Activated T-cell treated with anti-CD3 and anti-CD28 coated beads, Interleukin-2, amount 50 U/mL, for 72 hours (primary cell): Measurements from ENCODE around the gene PARD3. TPM values are rescaled to one million over a fixed set of nuclear protein-coding genes. Genes with fewer than 3 reads are reported as not detected.
"Not testable (repeated sequence)": the region's sequence is repeated elsewhere in the genome, so short reads cannot be mapped to it uniquely, and the experiment has no call there.

ENCODE experiments used
- ATAC-seq, 2 donors: fragments of 150-1000 bp; cut with Tn5 transposase; replicated peaks in 1 of 2; 2 replicates each; pipeline ENCODE4 v1.10.0; 2021; ENCODE audit warnings: moderate library complexity in 2 of 2, mild to moderate bottlenecking in 1 of 2
- DNase-seq, 2 donors: peaks; one replicate each; pipeline ENCODE4 v3.0.0; 2021 to 2022; ENCODE audit warnings: mixed read lengths in 1 of 2
- H3K27ac Mint-ChIP-seq: one replicate; pipeline ENCODE4 v1.8.0; 2022; ENCODE audit warnings: mild to moderate bottlenecking, moderate library complexity, mixed read lengths
- H3K27me3 Mint-ChIP-seq: one replicate; pipeline ENCODE4 v1.8.0; 2022; ENCODE audit warnings: low read depth, mixed read lengths
- H3K36me3 Mint-ChIP-seq, 2 donors: one replicate each; pipeline ENCODE4 v1.8.0; 2022; ENCODE audit warnings: mixed read lengths in 2 of 2, mild to moderate bottlenecking in 1 of 2; ENCODE audit not compliant: insufficient read depth in 2 of 2
- H3K4me1 Mint-ChIP-seq: one replicate; pipeline ENCODE4 v1.8.0; 2022; ENCODE audit warnings: low read depth, mixed read lengths
- H3K4me3 Mint-ChIP-seq, 2 donors: one replicate each; pipeline ENCODE4 v1.8.0; 2022; ENCODE audit warnings: mild to moderate bottlenecking in 2 of 2, mixed read lengths in 2 of 2, moderate library complexity in 2 of 2
- H3K9me3 Mint-ChIP-seq, 2 donors: one replicate each; pipeline ENCODE4 v1.8.0; 2022; ENCODE audit warnings: mixed read lengths in 2 of 2
- total RNA-seq, 2 donors: library from RNA; stranded (reverse); gene quantifications; one replicate each; pipeline ENCODE4 v1.2.3, GENCODE V29; 2022

PARD3 gene
- total RNA-seq, 2 donors from 2014 or later: 2.3 to 3.7 TPM

DNA sequence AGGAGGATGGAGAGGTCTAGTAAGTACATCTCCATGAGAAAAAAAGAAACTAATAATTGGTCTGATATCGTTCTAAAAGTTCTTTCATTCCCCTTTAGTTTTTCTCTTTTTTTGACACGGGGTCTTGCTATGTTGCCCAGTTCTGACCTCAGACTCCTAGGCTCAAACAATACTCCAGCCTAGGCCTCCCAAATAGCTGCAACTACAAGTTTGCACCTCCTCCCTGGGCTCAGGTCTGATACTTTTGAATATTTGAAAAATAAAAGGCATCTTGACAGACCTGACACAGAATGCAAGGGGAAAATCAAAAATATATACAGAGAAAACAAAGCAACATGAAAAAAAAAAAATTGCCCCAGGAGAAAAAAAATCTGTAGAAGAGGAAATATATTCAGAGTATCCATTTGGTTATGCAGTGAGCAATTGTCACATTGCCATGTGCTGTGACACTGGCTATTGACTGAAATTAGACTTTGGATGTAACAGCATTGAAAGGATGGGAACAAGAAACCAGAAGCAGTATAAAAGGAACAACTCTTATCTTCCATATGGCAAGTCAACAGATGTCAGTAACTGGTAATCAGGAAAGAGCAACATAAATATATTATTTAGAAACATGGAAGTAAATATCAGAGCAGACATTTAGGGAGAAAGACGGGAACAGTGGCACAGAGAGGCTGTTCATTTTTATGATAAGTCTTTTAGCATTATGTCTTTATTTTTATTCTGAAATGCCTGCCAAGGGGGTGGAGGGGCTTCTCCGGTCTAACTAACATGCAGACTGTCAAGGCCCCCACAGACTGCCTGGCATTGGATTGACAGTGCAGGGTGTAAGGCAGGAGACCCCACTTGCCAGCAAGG lies 408.4 kb downstream of the PARD3 start:
- H3K27me3 Mint-ChIP-seq: peaks cover 13% of the 10 kb centered on the region
- H3K36me3 Mint-ChIP-seq: peaks cover 0 to 1% of the 10 kb centered on the region in 2 donors
- DNase-seq (no peak), ATAC-seq (no peak)
- no peak overlapping the region for H3K4me3 Mint-ChIP-seq
- H3K27ac Mint-ChIP-seq: no peak overlapping the region
- no peaks in the 10 kb centered on the region for H3K9me3 Mint-ChIP-seq
- no peaks in the 10 kb centered on the region for H3K4me1 Mint-ChIP-seq

DNA sequence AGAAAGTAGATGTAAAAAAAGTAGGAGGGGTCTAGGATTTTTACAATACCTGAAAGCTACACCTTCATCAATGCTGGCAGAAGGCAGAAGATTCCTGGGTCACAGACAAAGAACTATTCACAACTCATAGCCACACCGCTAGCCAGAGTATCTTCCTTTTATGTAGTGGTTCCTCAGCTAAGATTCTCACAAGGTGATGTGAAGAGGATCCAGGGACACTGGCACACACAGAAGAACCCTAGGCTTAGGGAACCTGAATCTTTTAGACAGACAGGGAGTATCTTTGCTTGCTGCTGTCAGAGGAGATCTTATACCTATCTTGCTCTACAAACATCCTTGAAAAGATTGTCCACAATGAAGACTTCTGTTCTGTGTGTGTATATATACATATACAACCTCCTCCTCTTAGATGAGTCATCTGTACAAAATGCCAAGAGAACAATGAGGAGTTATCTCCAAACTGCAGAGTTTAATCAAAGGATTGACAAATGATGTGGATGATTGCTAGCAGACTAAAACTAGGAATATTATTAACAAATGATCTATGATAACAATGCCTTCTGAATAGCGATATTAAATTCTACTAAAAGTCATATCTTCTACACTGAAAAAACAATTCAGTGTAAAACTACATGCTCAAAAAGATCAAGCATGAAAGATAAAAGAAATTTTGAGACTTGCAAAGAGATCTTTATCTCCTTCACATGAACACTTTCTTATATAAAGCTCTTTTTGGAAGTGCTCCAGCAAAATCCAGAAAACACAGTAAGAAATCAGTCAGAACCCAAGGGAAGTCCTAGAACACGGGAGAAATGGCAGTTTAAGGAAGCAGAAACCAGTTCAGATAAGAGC lies 409.3 kb downstream of the PARD3 start:
- Mint-ChIP-seq H3K27me3 (peaks cover 13% of the 10 kb centered on the region), H3K36me3 (peaks cover 0 to 1% of the 10 kb centered on the region in 2 donors), H3K27ac (no peak overlapping the region), H3K4me3 (no peak overlapping the region), H3K4me1 (no peaks in the 10 kb centered on the region), H3K9me3 (no peaks in the 10 kb centered on the region)
- ATAC-seq: no peak
- DNase-seq: no peak

GRCh38 chr10:34403512-34403911 lies 411.6 kb downstream of the PARD3 start:
- Mint-ChIP-seq H3K36me3 (no peaks in the 10 kb centered on the region), H3K27me3 (peaks cover 13% of the 10 kb centered on the region), H3K27ac (no peak overlapping the region), H3K4me1 (no peaks in the 10 kb centered on the region), H3K4me3 (no peak overlapping the region), H3K9me3 (no peaks in the 10 kb centered on the region)
- DNase-seq (no peak), ATAC-seq (no peak)

- DNase-seq (no peak), ATAC-seq (no peak)
- Mint-ChIP-seq H3K4me1 (no peaks in the 10 kb centered on the region), H3K36me3 (no peaks in the 10 kb centered on the region), H3K9me3 (no peaks in the 10 kb centered on the region), H3K27me3 (no peaks in the 10 kb centered on the region), H3K4me3 (no peak overlapping the region), H3K27ac (no peak overlapping the region)
Measured at GRCh38 chr10:34400075-34400474, 415.0 kb downstream of the PARD3 start.

GRCh38 chr10:34399013-34399412 lies 416.1 kb downstream of the PARD3 start:
- Mint-ChIP-seq H3K4me3 (no peak overlapping the region), H3K27me3 (no peaks in the 10 kb centered on the region), H3K9me3 (no peaks in the 10 kb centered on the region), H3K4me1 (no peaks in the 10 kb centered on the region), H3K27ac (no peak overlapping the region), H3K36me3 (no peaks in the 10 kb centered on the region)
- ATAC-seq (no peak), DNase-seq (no peak)

DNA sequence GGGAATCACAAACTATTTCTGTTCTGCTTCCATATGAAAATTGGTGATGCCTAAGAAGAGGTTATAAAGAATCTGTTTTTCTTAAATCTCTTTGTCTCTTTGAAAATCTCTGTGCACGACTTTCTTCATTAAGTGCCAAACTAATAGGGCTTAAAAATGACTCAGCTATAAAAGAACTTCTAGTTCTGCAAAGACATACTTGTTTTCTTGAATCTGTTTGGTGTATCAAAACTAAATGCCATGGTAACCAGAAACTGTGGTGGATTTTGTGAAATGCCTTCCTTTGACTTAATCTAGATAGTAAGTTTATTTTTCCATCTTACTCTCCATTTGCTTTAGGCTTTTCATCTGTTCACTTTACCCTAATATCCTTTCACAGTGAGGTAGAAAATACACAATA lies 417.8 kb downstream of the PARD3 start:
- Mint-ChIP-seq H3K4me1 (no peaks in the 10 kb centered on the region), H3K36me3 (no peaks in the 10 kb centered on the region), H3K27me3 (no peaks in the 10 kb centered on the region), H3K4me3 (no peak overlapping the region), H3K9me3 (no peaks in the 10 kb centered on the region), H3K27ac (no peak overlapping the region)
- no peak for ATAC-seq
- DNase-seq: no peak

- H3K27ac Mint-ChIP-seq: no peak overlapping the region
- DNase-seq (no peak), ATAC-seq (no peak)
- H3K36me3 Mint-ChIP-seq: no peaks in the 10 kb centered on the region
- no peaks in the 10 kb centered on the region for H3K4me1 Mint-ChIP-seq
- no peaks in the 10 kb centered on the region for H3K27me3 Mint-ChIP-seq
- no peak overlapping the region for H3K4me3 Mint-ChIP-seq
- no peaks in the 10 kb centered on the region for H3K9me3 Mint-ChIP-seq
Measured at GRCh38 chr10:34396663-34397062, 418.4 kb downstream of the PARD3 start.

DNA sequence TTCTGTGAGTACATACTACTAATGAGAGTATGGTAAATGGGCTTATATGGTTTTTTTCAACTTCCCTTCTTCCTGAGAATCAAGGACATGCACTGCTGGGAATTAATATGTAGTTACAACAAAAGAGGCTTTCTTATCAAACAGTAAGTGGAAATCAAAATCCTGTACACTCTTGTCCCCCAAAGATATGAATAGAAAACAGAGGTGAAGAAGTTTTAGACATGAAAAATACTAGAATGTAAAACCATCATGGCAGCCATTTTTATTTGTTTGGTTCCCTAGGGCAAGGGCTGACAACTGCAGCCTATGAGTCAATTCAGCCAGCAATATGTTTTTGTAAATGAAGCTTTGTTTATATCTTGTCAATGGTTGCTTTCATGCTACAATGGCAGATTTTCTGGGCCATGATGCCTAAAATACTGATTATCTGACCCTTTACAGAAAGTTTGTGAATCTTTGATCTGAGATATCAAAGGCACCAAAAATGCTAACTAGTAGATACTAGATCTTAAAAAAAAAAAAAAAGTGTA lies 422.4 kb downstream of the PARD3 start:
- no peaks in the 10 kb centered on the region for H3K27me3 Mint-ChIP-seq
- H3K27ac Mint-ChIP-seq: no peak overlapping the region
- no peaks in the 10 kb centered on the region for H3K36me3 Mint-ChIP-seq
- no peaks in the 10 kb centered on the region for H3K9me3 Mint-ChIP-seq
- no peak overlapping the region for H3K4me3 Mint-ChIP-seq
- ATAC-seq: no peak
- no peaks in the 10 kb centered on the region for H3K4me1 Mint-ChIP-seq
- DNase-seq: no peak

DNA sequence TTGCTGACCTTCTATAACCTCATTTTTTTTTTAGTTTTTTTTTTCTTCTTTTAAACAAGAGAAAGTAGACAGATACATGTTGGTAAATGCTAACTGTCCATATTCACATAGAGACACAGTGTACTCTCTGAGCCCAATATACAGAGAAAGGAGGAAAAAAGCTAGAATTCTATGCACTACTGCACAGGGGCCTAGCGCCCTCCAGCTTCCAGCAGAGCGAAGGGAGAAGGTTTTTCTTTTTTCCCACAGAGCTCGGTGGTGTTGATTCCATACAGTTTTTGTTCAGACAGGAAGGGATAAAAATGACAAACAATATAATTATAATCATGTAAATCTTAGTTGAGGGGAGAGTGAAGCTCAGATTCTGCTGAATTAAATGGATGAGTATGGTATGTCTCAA lies 423.9 kb downstream of the PARD3 start:
- not testable (repeated sequence) for H3K36me3 Mint-ChIP-seq, H3K4me1 Mint-ChIP-seq, H3K4me3 Mint-ChIP-seq, ATAC-seq, H3K9me3 Mint-ChIP-seq, H3K27ac Mint-ChIP-seq, DNase-seq, H3K27me3 Mint-ChIP-seq

- Mint-ChIP-seq H3K4me3 (no peak overlapping the region), H3K36me3 (no peaks in the 10 kb centered on the region), H3K27me3 (no peaks in the 10 kb centered on the region), H3K4me1 (no peaks in the 10 kb centered on the region), H3K9me3 (no peaks in the 10 kb centered on the region), H3K27ac (no peak overlapping the region)
- DNase-seq: no peak
- no peak for ATAC-seq
Measured at GRCh38 chr10:34389801-34390200, 425.3 kb downstream of the PARD3 start.

- no peak for ATAC-seq
- no peaks in the 10 kb centered on the region for H3K4me1 Mint-ChIP-seq
- DNase-seq: no peak
Measured at GRCh38 chr10:34386921-34387320, 428.2 kb downstream of the PARD3 start.

GRCh38 chr10:34384372-34384771 lies 430.7 kb downstream of the PARD3 start:
- no peak for ATAC-seq
- Mint-ChIP-seq H3K27ac (no peak overlapping the region), H3K4me3 (no peak overlapping the region), H3K9me3 (no peaks in the 10 kb centered on the region), H3K27me3 (no peaks in the 10 kb centered on the region), H3K4me1 (no peaks in the 10 kb centered on the region), H3K36me3 (no peaks in the 10 kb centered on the region)
- DNase-seq: no peak

More at GRCh38 chr10:34386921-34387320, 428.2 kb downstream of the PARD3 start:
- Mint-ChIP-seq H3K27me3 (no peaks in the 10 kb centered on the region), H3K4me3 (no peak overlapping the region), H3K27ac (no peak overlapping the region), H3K9me3 (no peaks in the 10 kb centered on the region), H3K36me3 (no peaks in the 10 kb centered on the region)

- Mint-ChIP-seq H3K4me3 (no peak overlapping the region), H3K4me1 (no peaks in the 10 kb centered on the region), H3K9me3 (no peaks in the 10 kb centered on the region), H3K27me3 (no peaks in the 10 kb centered on the region), H3K36me3 (no peaks in the 10 kb centered on the region), H3K27ac (no peak overlapping the region)
- DNase-seq (no peak), ATAC-seq (no peak)
Measured at GRCh38 chr10:34382626-34383025, 432.5 kb downstream of the PARD3 start.
